ENCODE results near the gene C16orf87.

DNA sequence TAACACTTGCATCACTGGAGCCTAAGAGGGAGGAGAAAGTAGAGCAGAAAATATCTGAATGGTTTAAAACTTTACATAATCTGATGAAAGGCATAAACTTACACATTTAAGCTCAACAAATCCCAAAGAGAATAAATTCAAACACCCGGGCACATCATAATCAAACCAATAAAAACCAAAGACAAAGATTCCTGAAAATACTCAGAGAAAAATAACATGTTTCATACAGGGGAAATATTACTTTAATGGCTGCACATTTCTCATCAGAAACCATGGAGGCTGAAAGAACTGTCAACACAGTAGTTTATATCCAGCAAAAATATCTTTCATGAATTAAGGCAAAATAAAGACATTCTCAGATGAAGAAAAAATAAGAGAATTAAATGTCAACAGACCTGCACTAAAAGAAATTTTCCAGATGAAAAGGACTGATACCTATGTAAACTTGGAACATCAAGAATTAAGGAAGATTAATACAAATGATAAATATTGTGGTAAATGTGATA is 34.2 kb downstream of the C16orf87 start:
- TF ChIP-seq POU6F1 (CRISPR knock-in tag; IDR thresholded peaks at IDR 0.05; ENCODE audit: borderline replicate concordance, low read depth), result no peak
- TF ChIP-seq TOX (CRISPR knock-in tag; IDR thresholded peaks at IDR 0.05; ENCODE audit: borderline replicate concordance), result no peak
- no peak for TF ChIP-seq ZFP3 (CRISPR knock-in tag; IDR thresholded peaks at IDR 0.05)
- no peak for TF ChIP-seq PATZ1 (CRISPR knock-in tag; IDR thresholded peaks at IDR 0.05; ENCODE audit: borderline replicate concordance)
- TF ChIP-seq CSDC2 (CRISPR knock-in tag; IDR thresholded peaks at IDR 0.05), result no peak
- no peak for TF ChIP-seq ISL1 (CRISPR knock-in tag; IDR thresholded peaks at IDR 0.05)
- no peak for TF ChIP-seq SNAI2 (CRISPR knock-in tag; IDR thresholded peaks at IDR 0.05)
